ENCODE results near the gene TLR5.

DNA sequence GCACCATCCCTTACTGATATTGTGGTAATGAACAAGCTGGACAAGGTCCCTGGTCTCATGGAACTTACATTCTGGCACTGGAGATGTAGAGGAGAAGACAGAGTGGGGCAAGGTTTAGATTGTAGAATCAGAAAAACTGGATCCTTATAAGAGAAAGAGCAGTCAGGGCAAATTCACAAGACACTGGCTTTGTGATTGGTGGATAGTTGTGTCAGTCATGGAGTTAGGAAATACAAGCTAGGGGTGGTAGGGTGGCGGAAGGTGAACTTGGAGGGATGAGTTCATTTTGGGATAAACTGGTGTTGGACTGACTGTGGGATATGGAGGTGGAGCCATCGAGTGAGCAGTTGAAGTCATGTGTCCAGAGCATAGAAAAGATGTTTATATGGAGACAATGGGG is 3.7 kb upstream of the TLR5 start:
- TF ChIP-seq, protein P1, sequence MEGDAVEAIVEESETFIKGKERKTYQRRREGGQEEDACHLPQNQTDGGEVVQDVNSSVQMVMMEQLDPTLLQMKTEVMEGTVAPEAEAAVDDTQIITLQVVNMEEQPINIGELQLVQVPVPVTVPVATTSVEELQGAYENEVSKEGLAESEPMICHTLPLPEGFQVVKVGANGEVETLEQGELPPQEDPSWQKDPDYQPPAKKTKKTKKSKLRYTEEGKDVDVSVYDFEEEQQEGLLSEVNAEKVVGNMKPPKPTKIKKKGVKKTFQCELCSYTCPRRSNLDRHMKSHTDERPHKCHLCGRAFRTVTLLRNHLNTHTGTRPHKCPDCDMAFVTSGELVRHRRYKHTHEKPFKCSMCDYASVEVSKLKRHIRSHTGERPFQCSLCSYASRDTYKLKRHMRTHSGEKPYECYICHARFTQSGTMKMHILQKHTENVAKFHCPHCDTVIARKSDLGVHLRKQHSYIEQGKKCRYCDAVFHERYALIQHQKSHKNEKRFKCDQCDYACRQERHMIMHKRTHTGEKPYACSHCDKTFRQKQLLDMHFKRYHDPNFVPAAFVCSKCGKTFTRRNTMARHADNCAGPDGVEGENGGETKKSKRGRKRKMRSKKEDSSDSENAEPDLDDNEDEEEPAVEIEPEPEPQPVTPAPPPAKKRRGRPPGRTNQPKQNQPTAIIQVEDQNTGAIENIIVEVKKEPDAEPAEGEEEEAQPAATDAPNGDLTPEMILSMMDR (IDR thresholded peaks at IDR 0.05), result no peak
- TF ChIP-seq, protein P2, sequence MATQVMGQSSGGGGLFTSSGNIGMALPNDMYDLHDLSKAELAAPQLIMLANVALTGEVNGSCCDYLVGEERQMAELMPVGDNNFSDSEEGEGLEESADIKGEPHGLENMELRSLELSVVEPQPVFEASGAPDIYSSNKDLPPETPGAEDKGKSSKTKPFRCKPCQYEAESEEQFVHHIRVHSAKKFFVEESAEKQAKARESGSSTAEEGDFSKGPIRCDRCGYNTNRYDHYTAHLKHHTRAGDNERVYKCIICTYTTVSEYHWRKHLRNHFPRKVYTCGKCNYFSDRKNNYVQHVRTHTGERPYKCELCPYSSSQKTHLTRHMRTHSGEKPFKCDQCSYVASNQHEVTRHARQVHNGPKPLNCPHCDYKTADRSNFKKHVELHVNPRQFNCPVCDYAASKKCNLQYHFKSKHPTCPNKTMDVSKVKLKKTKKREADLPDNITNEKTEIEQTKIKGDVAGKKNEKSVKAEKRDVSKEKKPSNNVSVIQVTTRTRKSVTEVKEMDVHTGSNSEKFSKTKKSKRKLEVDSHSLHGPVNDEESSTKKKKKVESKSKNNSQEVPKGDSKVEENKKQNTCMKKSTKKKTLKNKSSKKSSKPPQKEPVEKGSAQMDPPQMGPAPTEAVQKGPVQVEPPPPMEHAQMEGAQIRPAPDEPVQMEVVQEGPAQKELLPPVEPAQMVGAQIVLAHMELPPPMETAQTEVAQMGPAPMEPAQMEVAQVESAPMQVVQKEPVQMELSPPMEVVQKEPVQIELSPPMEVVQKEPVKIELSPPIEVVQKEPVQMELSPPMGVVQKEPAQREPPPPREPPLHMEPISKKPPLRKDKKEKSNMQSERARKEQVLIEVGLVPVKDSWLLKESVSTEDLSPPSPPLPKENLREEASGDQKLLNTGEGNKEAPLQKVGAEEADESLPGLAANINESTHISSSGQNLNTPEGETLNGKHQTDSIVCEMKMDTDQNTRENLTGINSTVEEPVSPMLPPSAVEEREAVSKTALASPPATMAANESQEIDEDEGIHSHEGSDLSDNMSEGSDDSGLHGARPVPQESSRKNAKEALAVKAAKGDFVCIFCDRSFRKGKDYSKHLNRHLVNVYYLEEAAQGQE (IDR thresholded peaks at IDR 0.05; ENCODE audit: insufficient read depth in 1 of 2, low read depth in 2 of 2, low read length in 1 of 2), result no peak
- TF ChIP-seq SIN3A (IDR thresholded peaks at IDR 0.05; ENCODE audit: borderline replicate concordance, insufficient read depth, low read depth, low read length), result no peak

All from Panc1 (cell line).